ENCODE measurements around the gene IMPA2.

DNA sequence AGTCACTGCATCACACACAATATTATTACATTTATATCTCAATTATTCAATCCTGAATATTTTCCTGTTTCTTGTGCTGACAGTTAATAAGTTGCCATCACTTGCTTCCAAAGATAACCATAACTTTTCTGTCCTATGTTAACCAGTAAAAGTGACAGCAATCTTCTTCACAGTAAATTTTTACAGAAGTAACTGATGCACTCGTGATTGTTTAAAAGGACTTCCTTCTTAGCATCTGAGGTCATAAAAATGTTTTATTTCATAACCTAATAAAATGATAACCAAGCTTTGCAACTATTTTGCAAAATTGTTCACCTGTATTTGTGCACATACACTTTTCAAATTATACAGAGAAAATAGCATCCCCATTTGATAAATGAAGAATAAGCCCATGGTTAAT is 91.7 kb downstream of the IMPA2 start:
- TF ChIP-seq, protein P1, sequence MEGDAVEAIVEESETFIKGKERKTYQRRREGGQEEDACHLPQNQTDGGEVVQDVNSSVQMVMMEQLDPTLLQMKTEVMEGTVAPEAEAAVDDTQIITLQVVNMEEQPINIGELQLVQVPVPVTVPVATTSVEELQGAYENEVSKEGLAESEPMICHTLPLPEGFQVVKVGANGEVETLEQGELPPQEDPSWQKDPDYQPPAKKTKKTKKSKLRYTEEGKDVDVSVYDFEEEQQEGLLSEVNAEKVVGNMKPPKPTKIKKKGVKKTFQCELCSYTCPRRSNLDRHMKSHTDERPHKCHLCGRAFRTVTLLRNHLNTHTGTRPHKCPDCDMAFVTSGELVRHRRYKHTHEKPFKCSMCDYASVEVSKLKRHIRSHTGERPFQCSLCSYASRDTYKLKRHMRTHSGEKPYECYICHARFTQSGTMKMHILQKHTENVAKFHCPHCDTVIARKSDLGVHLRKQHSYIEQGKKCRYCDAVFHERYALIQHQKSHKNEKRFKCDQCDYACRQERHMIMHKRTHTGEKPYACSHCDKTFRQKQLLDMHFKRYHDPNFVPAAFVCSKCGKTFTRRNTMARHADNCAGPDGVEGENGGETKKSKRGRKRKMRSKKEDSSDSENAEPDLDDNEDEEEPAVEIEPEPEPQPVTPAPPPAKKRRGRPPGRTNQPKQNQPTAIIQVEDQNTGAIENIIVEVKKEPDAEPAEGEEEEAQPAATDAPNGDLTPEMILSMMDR (IDR thresholded peaks at IDR 0.05), result no peak
- no peak for TF ChIP-seq POLR2A (IDR thresholded peaks at IDR 0.05)

Measured in lower leg skin (tissue), 3 donors.